GM19395 (cell line): ENCODE data around the gene DUSP12.
A peak's percentile ranks its signal among the peaks of the same experiment; 100 is the strongest.

Experiments
- ATAC-seq: cut with Tn5 transposase; IDR thresholded peaks from one replicate; pipeline ENCODE4 v1.9.1; 2021; ENCODE audit warnings: mild to moderate bottlenecking, moderate library complexity; ENCODE audit not compliant: unreplicated experiment

The DUSP12 gene

GRCh38 chr1:161726473-161727255 is 22.9 kb upstream of the DUSP12 start:
- peak; percentile 59 for ATAC-seq

GRCh38 chr1:161727256-161727924 is 22.2 kb upstream of the DUSP12 start:
- ATAC-seq = peak; percentile 17

- no peak for ATAC-seq
Observed at GRCh38 chr1:161728376-161729226, 21.0 kb upstream of the DUSP12 start.

- no peak for ATAC-seq
Observed at GRCh38 chr1:161730050-161730564, 19.5 kb upstream of the DUSP12 start.

GRCh38 chr1:161731241-161731640 is 18.3 kb upstream of the DUSP12 start:
- ATAC-seq = no peak

- ATAC-seq = no peak
Observed at GRCh38 chr1:161731981-161732718, 17.4 kb upstream of the DUSP12 start.

GRCh38 chr1:161733526-161733925 is 16.1 kb upstream of the DUSP12 start:
- ATAC-seq = no peak

GRCh38 chr1:161735837-161736236 is 13.7 kb upstream of the DUSP12 start:
- ATAC-seq = no peak

GRCh38 chr1:161736335-161736969 is 13.1 kb upstream of the DUSP12 start:
- no peak for ATAC-seq

- ATAC-seq = no peak
Observed at GRCh38 chr1:161737625-161738024, 12.0 kb upstream of the DUSP12 start.

- ATAC-seq = peak; percentile 70
Observed at GRCh38 chr1:161738627-161739287, 10.8 kb upstream of the DUSP12 start.

- ATAC-seq = peak; percentile 27
Observed at GRCh38 chr1:161739865-161740566, 9.6 kb upstream of the DUSP12 start.

GRCh38 chr1:161740921-161741320 is 8.7 kb upstream of the DUSP12 start:
- no peak for ATAC-seq

- ATAC-seq = no peak
Observed at GRCh38 chr1:161743231-161743630, 6.4 kb upstream of the DUSP12 start.

- ATAC-seq = no peak
Observed at GRCh38 chr1:161747801-161748200, 1.8 kb upstream of the DUSP12 start.

- no peak for ATAC-seq
Observed at GRCh38 chr1:161763522-161764098, 14.0 kb downstream of the DUSP12 start.

- peak; percentile 71 for ATAC-seq
Observed at GRCh38 chr1:161766102-161766981, 16.8 kb downstream of the DUSP12 start, which contains the start of gene ATF6. Gene ATF6, plus strand, starts transcription at chr1:161766320. Its CDS starts 41 bp downstream, at chr1:161766361.
